Measurements from ENCODE around the gene IQCE. TPM values are rescaled to one million over a fixed set of nuclear protein-coding genes. Genes with fewer than 3 reads are reported as not detected.

IQCE gene
- total RNA-seq, 2 donors from 2014 or later, result 6.6 to 9.1 TPM

GRCh38 chr7:2637505-2638223 lies 78.9 kb downstream of the IQCE start:
- Histone ChIP-seq H3K36me3 (no peaks in the 10 kb centered on the region), H3K27ac (peak overlapping the region; percentile 77 to 89), H3K4me1 (peaks cover 0 to 98% of the 10 kb centered on the region in 2 donors), H3K27me3 (no peaks in the 10 kb centered on the region), H3K4me3 (peak overlapping the region in 1 of 2 donors; percentile 1), H3K9me3 (no peaks in the 10 kb centered on the region)
- no peak for TF ChIP-seq CTCF (IDR thresholded peaks at IDR 0.05)
- DNase-seq (ENCODE audit: low spot score), result peak; percentile 78

DNA sequence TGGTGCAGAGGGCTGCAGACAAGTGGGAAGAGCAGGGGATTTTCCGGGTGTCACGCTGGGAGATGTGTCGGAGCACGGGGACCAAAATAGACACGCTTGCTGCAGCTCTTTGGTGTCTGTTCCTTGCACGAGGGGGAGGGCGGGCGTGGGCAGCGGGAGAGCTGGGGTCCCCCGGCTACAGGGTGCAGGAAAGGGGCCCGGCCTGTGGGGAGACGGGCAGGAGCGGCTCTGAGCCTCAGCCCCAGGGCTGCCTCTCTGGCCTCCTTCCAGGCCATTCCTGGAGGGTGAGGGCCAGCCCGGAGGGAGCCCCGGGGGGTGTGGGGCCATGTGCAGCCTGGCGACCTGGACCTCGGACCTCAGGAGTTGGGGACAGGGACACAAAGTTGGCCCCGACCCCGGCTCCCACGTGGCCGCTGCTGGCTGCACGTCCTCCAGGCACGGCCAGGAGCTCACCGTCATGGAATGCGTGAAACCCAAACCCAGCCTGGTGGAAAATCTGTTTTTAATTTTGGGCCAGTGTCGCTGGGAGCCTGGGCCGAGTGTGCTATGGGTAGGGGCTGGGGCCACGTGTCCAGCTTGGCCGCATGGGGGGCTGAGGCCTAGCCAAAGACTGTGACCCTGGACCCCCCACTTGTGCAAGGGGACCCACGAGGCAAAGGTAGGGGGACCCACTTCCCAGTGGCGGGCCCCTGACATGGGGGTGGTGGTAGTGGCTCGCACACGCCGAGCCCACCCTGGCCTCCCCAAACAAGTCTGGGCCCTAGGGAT lies 79.6 kb downstream of the IQCE start:
- Histone ChIP-seq H3K27ac (peak overlapping the region; percentile 77 to 89), H3K9me3 (no peaks in the 10 kb centered on the region), H3K4me1 (peaks cover 0 to 91% of the 10 kb centered on the region in 2 donors), H3K36me3 (no peaks in the 10 kb centered on the region), H3K27me3 (no peaks in the 10 kb centered on the region), H3K4me3 (peak overlapping the region in 1 of 2 donors; percentile 1)
- TF ChIP-seq CTCF (IDR thresholded peaks at IDR 0.05), result no peak
- no peak for DNase-seq (ENCODE audit: low spot score)

DNA sequence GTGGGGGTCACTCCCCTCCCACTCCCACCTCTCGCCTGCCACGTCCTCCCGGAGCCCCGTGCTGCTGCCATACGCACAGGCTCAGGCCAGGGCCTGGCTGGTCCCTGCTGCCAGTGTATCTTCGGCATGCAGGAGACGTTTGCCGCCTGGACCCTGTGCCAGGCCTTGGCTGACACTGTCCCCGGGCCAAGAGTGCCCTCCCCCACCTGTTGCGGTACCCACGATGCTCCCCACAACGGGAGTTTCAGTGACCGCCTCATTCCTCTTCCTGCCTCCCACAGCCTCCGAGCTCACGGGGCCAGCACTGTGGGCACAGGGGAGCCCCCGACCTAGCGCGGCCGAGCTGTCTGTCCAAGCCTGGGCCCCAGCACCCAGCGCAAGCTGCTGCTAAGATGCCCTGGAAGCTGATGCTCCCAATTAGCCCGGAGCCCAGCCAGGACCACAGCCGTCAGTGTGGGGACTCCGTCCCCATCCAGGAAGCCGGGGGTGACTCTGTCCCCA lies 80.5 kb downstream of the IQCE start:
- Histone ChIP-seq H3K9me3 (no peaks in the 10 kb centered on the region), H3K27ac (peak overlapping the region; percentile 77 to 89), H3K36me3 (no peaks in the 10 kb centered on the region), H3K4me1 (peaks cover 0 to 91% of the 10 kb centered on the region in 2 donors), H3K27me3 (no peaks in the 10 kb centered on the region), H3K4me3 (no peak overlapping the region)
- no peak for DNase-seq (ENCODE audit: low spot score)
- no peak for TF ChIP-seq CTCF (IDR thresholded peaks at IDR 0.05)

DNA sequence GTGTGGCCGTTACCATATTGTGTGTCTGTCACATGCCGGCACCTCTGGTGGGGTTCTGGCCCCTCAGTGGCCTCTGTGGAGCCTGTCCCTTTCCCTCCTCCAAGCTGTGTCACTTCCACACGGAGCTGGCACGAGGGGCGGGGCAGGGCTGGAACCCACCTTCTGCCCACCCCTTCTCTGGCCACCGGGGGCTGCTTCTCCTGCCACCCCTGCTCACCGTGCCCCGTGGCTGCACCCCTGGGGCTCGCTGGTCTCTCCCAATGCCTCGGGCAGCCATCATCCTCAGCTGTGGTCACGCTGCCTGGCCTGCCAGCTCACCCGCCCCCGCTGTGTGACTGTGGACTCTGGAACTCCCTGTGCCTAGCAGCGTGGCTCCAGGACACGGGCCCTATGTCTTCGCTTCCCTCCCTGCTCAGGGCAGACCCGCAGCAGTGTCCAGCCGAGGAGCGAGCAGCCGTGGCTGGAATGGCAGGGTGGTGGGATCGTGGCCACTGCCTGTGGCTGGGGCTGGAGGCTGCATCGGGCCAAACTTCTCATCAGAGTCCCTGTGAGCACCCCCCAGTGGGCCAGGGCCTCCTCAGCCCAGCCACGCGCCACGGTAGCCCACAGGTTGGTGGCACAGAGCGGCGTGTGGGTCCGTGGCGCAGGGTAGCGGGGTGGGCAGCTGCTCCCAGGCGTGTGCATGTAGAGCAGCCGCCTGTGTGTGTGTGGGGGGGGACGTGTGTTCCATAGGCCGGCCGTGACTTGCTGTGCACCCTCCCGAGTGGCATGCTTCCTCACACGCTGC lies 81.1 kb downstream of the IQCE start:
- no peaks in the 10 kb centered on the region for H3K27me3 ChIP-seq
- no peak for DNase-seq (ENCODE audit: low spot score)
- H3K4me1 ChIP-seq, result peaks cover 0 to 91% of the 10 kb centered on the region in 2 donors
- H3K9me3 ChIP-seq, result no peaks in the 10 kb centered on the region
- H3K27ac ChIP-seq, result peak overlapping the region; percentile 77 to 89
- no peak for TF ChIP-seq CTCF (IDR thresholded peaks at IDR 0.05)
- no peak overlapping the region for H3K4me3 ChIP-seq
- no peaks in the 10 kb centered on the region for H3K36me3 ChIP-seq

DNA sequence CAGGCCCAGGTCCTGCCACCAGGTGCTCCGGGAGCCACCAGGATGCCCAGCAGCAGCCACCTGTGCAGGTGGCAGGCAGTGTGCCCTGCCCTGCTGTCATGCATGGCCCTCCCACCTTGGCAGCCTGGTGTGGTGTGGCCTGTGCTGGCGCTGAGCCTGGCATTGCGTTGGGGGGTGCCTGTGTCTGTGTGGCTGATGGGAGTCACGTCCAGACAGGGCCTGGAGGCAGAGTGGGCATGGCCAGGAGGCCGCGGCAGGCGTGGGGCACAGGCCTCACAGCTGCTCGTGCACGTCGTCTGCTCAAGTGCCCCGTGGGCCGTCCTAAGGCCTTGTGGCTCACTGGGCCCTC lies 81.7 kb downstream of the IQCE start:
- H3K4me1 ChIP-seq, result peaks cover 0 to 90% of the 10 kb centered on the region in 2 donors
- no peak for TF ChIP-seq CTCF (IDR thresholded peaks at IDR 0.05)
- H3K27me3 ChIP-seq, result no peaks in the 10 kb centered on the region
- no peaks in the 10 kb centered on the region for H3K9me3 ChIP-seq
- no peak overlapping the region for H3K4me3 ChIP-seq
- H3K27ac ChIP-seq, result peak overlapping the region; percentile 89
- no peak for DNase-seq (ENCODE audit: low spot score)
- no peaks in the 10 kb centered on the region for H3K36me3 ChIP-seq

All from right atrium auricular region (tissue), 2 donors.